GM19193 (cell line): ENCODE measurements around the gene PGAP2.

Source experiments
- POLR2A ChIP-seq: IDR thresholded peaks from 4 replicates; pipeline ENCODE4 v1.6.1; 2011; ENCODE audit not compliant: insufficient read depth, insufficient read length; ENCODE audit errors: extremely low read depth

The PGAP2 gene

DNA sequence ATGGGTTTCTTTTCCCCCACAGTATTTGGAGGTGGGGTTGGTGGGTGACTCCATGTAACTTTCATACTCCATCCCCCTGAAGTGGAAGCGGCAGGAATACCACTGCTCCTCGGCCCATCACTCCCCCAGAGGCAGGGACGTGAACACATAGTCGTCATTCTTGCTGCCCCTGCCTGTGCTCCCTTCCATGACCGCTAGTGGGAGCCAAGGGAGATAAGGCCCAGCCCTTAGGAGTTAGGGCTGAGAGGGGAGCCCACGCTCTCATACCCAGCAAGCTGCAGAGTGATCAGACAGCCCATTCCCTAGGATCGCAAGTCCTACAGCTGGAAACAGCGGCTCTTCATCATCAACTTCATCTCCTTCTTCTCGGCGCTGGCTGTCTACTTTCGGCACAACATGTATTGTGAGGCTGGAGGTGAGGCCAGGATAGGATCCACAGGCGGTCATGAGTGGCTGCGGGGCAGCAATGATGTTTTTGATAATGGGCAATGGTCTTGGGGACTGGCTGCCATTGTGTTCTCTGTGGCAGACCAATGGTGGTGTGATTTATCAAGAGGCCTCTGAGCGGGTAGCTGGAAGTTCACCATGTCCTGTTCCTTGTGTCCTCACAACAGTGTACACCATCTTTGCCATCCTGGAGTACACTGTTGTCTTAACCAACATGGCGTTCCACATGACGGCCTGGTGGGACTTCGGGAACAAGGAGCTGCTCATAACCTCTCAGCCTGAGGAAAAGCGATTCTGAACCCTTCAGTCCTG, 16.5 kb downstream of the PGAP2 start:
- TF ChIP-seq POLR2A: no peak

GRCh38 chr11:3825473-3826154, 17.3 kb downstream of the PGAP2 start:
- TF ChIP-seq POLR2A: no peak

DNA sequence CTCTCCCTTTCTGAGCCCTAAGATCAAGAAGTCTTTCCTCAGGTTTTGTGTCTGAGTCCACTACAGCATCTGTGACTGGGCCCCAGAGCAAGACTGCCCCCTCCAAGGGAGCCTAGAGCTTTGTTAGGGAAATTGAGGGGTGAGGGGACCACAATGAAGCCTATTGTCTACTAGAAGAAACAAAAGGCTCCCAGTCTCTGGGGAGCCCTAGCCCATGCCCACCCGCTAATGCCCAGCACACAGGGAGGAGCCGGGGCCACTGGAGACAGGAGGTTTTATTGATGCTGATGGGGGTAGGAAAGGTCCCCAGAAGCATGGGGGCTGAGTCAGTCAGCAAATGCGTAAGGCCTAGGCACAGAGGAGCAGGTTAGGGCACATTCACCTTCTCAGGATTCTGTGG, 18.4 kb downstream of the PGAP2 start:
- TF ChIP-seq POLR2A: no peak

DNA sequence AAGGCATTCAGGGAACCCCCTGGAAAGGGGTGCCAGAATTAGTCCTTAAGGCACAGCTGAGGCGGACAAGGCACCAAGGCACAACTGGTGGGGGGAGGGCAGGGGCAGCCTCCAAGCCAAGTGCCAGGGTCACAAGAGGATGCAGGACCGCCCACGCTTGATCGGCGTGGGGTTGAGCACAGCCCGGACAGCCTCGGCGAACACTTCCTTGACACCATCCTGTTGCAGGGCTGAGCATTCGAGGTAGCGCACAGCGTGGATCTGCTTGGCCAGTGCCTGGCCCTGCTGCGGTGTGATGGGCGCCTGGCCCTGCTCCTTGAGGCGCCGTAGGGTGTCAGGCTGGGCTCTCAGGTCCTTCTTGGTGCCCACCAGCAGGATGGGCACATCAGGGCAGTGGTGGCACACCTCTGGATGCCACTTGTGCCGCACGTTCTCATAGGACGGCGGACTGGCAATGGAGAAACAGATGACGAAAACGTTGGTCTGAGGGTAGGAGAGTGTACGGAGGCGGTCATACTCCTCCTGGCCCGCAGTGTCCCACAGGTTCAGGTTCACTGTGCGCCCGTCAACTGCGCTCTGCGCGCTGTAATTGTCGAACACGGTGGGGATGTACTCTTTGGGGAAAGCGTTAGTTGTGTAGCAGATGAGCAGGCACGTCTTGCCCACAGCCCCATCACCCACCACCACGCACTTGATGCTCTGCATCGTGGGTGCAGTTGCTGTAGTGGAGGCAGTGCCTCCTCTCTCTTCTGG, 19.2 kb downstream of the PGAP2 start:
- TF ChIP-seq POLR2A: no peak

- no peak for TF ChIP-seq POLR2A
These were observed 21.7 kb downstream of the PGAP2 start for GRCh38 chr11:3830088-3830487.

- no peak for TF ChIP-seq POLR2A
These were observed 22.4 kb downstream of the PGAP2 start for GRCh38 chr11:3830730-3831129.

- TF ChIP-seq POLR2A: no peak
These were observed 23.2 kb downstream of the PGAP2 start for GRCh38 chr11:3831378-3832239.

DNA sequence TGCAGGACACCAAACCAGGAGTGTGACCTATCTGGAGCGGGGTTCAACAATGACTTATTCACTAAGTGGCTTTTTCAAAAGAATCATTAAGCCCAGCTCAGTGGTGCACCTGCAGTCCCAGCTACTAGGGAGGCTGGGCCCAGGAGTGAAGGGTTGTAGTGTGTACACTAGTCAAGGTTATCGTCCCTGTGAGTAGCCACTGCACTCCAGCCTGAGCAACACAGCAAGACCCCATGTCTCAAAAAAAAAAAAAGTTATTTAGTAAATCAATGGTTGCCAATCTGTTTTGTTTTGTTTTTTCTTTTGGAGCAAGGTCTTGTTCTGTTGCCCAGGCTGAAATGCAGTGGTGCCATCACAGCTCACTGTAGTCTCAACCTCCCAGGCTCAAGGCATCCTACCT, 24.5 kb downstream of the PGAP2 start:
- TF ChIP-seq POLR2A: no peak

DNA sequence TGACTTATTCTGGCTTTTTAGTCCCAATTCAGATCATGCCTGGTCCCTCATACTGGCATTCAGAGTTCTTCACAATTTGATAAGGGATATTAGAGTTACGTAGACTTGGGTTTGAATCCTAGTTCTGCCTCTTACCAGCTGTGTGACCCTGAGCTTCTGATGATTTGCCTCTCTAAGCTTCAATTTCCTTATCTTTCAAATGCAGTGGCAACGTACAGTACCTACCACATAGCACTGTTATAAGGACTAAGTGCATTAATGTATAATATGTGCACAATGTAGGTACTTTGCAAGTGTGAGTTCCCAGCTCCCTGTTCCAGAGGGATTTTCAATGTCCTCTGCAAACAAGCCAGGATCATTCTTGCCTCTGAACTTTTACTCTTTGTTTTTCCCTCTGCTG, 25.1 kb downstream of the PGAP2 start:
- no peak for TF ChIP-seq POLR2A

- no peak for TF ChIP-seq POLR2A
These were observed 25.9 kb downstream of the PGAP2 start for GRCh38 chr11:3834349-3834663.

- no peak for TF ChIP-seq POLR2A
These were observed 26.5 kb downstream of the PGAP2 start for GRCh38 chr11:3834664-3835461.

- TF ChIP-seq POLR2A: no peak
These were observed 27.4 kb downstream of the PGAP2 start for GRCh38 chr11:3835751-3836150.

- TF ChIP-seq POLR2A: peak; percentile 11
These were observed 28.5 kb downstream of the PGAP2 start for GRCh38 chr11:3836903-3837302.

DNA sequence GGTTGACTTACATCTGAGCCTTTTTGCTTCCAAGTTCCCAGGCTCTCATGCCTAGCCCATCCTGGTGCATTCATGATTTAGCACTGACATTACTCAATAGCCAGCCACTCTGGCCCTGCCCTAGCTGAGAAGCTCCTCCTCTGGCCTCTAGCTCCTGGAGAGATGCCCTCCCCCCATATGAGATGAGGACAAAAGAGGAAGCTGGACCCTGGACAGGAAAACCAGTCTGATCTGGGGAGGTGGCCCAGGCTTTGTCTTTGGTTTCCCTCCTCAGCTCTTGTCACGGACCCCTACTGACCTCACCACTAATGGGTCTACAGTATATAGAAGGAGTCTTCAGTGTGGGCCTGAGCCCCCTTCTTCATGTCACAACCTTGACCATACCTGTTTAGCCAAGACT, 29.4 kb downstream of the PGAP2 start:
- peak; percentile 33 for TF ChIP-seq POLR2A

DNA sequence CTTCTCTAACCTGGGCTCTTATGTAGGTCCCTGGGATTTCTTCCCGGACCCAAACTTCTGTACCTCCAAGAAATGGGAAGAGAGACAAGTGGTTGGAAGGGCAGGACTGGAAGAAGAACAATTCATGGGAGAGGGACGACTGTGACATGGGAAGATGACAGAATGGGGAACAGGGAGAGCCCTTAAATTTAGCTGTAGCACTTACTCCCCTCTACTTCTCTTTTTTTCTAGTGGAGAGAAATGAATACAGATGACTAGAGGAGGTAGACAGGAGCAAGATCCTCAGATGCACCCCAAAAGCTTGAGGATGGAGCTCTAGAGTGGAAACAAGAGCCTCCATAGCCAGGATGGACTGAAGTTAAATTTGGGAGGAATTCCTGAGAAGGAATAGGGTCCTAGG, 30.1 kb downstream of the PGAP2 start:
- no peak for TF ChIP-seq POLR2A
